Nephron (organoid): ENCODE results near the gene GPSM1.

Experiments
- H3K27ac Mint-ChIP-seq, 3 experiments: 2 replicates each; pipeline ENCODE4 v1.8.0; 2020; ENCODE audit warnings: mixed read lengths in 3 of 3, mild to moderate bottlenecking in 2 of 3, moderate library complexity in 1 of 3
- H3K27me3 Mint-ChIP-seq: 2 replicates; pipeline ENCODE4 v1.8.0; 2021; ENCODE audit warnings: low read depth, mild to moderate bottlenecking, moderate library complexity, mixed read lengths
- H3K36me3 Mint-ChIP-seq: 2 replicates; pipeline ENCODE4 v1.8.0; 2020; ENCODE audit warnings: low read depth, mixed read lengths
- H3K4me1 Mint-ChIP-seq: 2 replicates; pipeline ENCODE4 v1.8.0; 2020; ENCODE audit warnings: mixed read lengths
- H3K4me3 Mint-ChIP-seq, 3 experiments: 2 replicates each; pipeline ENCODE4 v1.8.0; 2020; ENCODE audit warnings: mild to moderate bottlenecking in 3 of 3, mixed read lengths in 3 of 3, moderate library complexity in 2 of 3
- H3K9me3 Mint-ChIP-seq: 2 replicates; pipeline ENCODE4 v1.8.0; 2020; ENCODE audit warnings: mixed read lengths
- CTCF ChIP-seq, 3 experiments: fragments of 200-600 bp; sonication (generic); IDR thresholded peaks; one replicate each; pipeline ENCODE4 v1.5.0; 2021; ENCODE audit warnings: antibody characterized with exemption in 3 of 3; ENCODE audit not compliant: unreplicated experiment in 3 of 3

The GPSM1 gene

GRCh38 chr9:136396219-136396515 lies 68.8 kb downstream of the GPSM1 start:
- peaks cover 29% of the 10 kb centered on the region for H3K36me3 Mint-ChIP-seq
- peaks cover 9% of the 10 kb centered on the region for H3K4me1 Mint-ChIP-seq
- no peak overlapping the region for H3K27ac Mint-ChIP-seq
- TF ChIP-seq CTCF (IDR thresholded peaks at IDR 0.05; ENCODE audit: unreplicated experiment in 3 of 3), result no peak
- H3K4me3 Mint-ChIP-seq, result peak overlapping the region in 2 of 3 experiments; percentile 67 to 71
- no peaks in the 10 kb centered on the region for H3K27me3 Mint-ChIP-seq
- H3K9me3 Mint-ChIP-seq, result no peaks in the 10 kb centered on the region

- Mint-ChIP-seq H3K27me3 (no peaks in the 10 kb centered on the region), H3K4me3 (no peak overlapping the region), H3K27ac (no peak overlapping the region), H3K4me1 (peaks cover 9% of the 10 kb centered on the region), H3K36me3 (peaks cover 28% of the 10 kb centered on the region), H3K9me3 (no peaks in the 10 kb centered on the region)
- TF ChIP-seq CTCF (IDR thresholded peaks at IDR 0.05; ENCODE audit: unreplicated experiment in 3 of 3), result no peak
Observed at GRCh38 chr9:136397643-136398042, 70.3 kb downstream of the GPSM1 start.

GRCh38 chr9:136398286-136398685 lies 70.9 kb downstream of the GPSM1 start:
- TF ChIP-seq CTCF (IDR thresholded peaks at IDR 0.05; ENCODE audit: unreplicated experiment in 3 of 3), result no peak
- Mint-ChIP-seq H3K27me3 (no peaks in the 10 kb centered on the region), H3K4me1 (peaks cover 9% of the 10 kb centered on the region), H3K9me3 (no peaks in the 10 kb centered on the region), H3K36me3 (peaks cover 29% of the 10 kb centered on the region), H3K27ac (no peak overlapping the region), H3K4me3 (peak overlapping the region; percentile 86 to 94 (median 88))

GRCh38 chr9:136399176-136400037 lies 72.1 kb downstream of the GPSM1 start:
- no peaks in the 10 kb centered on the region for H3K9me3 Mint-ChIP-seq
- no peaks in the 10 kb centered on the region for H3K27me3 Mint-ChIP-seq
- H3K4me1 Mint-ChIP-seq, result peaks cover 9% of the 10 kb centered on the region
- TF ChIP-seq CTCF (IDR thresholded peaks at IDR 0.05; ENCODE audit: unreplicated experiment in 3 of 3), result no peak
- H3K36me3 Mint-ChIP-seq, result peaks cover 28% of the 10 kb centered on the region
- H3K4me3 Mint-ChIP-seq, result peak overlapping the region; percentile 86 to 94 (median 88)
- H3K27ac Mint-ChIP-seq, result peak overlapping the region in 2 of 3 experiments; percentile 68 to 82

DNA sequence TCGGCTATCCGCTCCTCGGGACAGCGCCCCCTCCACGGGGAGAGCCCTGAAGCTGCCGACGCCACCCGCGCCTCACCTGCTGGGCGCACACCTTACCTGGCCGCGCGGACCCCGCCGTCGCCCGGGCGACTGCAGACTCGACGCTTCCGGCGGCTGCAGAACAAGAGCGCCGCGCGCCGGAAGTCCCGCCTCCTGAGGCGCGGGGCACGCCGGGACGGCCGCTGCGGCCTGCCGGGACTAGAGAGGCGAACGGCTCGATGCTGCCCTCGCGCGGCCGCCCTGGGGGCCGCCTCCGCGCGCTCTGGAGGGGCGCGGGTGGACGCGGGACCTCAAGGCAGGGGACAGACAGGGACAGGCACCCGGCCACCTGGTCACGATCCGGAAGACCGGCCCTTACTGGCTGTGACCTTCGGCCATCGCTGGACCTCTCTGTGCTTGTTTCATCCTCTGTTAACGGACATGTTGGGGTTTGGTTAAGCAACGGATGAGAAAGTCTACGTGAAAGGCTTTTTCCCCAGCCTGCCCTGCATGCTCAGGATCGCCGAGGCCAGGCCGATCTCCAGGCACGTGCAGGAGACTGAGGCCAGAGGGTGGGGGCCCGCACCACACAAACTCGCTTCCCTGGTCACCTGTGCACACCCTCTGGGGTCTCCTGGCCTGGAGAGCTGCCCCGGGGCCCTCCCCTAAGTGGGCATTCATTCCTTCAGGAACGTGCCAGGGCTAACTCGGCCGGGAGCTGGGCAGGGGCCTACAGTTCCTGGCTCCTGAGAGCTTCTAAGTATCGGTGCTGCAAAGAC lies 72.9 kb downstream of the GPSM1 start, which contains the start of gene SNAPC4:
TSS of gene SNAPC4 (minus strand) at position 133 of the 797 bp plus-strand sequence. CDS start 1,742 bp downstream, outside the sequence.
- H3K4me3 Mint-ChIP-seq, result peak within 1 kb of the TSS; percentile 86 to 94 (median 88)
- peaks cover 31% of the 10 kb centered on the region for H3K36me3 Mint-ChIP-seq
- peak within 1 kb of the TSS in 2 of 3 experiments; percentile 68 to 82 for H3K27ac Mint-ChIP-seq
- no peaks in the 10 kb centered on the region for H3K9me3 Mint-ChIP-seq
- peak; percentile 95 to 97 (median 97) for TF ChIP-seq CTCF (IDR thresholded peaks at IDR 0.05; ENCODE audit: unreplicated experiment in 3 of 3)
- peaks cover 9% of the 10 kb centered on the region for H3K4me1 Mint-ChIP-seq
- no peaks in the 10 kb centered on the region for H3K27me3 Mint-ChIP-seq
